HG02938 (cell line): ENCODE data around the gene RPL27.
"Not testable (repeated sequence)": the region's sequence is repeated elsewhere in the genome, so short reads cannot be mapped to it uniquely, and the experiment has no call there.

Source experiments
- ATAC-seq: cut with Tn5 transposase; IDR thresholded peaks from one replicate; pipeline ENCODE4 v1.9.1; 2021; ENCODE audit warnings: mild to moderate bottlenecking, moderate library complexity; ENCODE audit not compliant: unreplicated experiment

RPL27 gene

GRCh38 chr17:42992872-42993271 lies 5.3 kb upstream of the RPL27 start:
- ATAC-seq: no peak

GRCh38 chr17:42993913-42994312 lies 4.3 kb upstream of the RPL27 start:
- ATAC-seq: not testable (repeated sequence)

- ATAC-seq: no peak
These were observed 732 bp upstream of the RPL27 start for GRCh38 chr17:42997390-42997983.

GRCh38 chr17:42999003-42999525 lies 845 bp downstream of the RPL27 start:
- no peak for ATAC-seq

- ATAC-seq: not testable (repeated sequence)
These were observed 2.7 kb downstream of the RPL27 start for GRCh38 chr17:43000894-43001293.

GRCh38 chr17:43003542-43004172 lies 5.4 kb downstream of the RPL27 start:
- no peak for ATAC-seq

- peak; percentile 76 for ATAC-seq
These were observed 8.7 kb downstream of the RPL27 start, which contains the start of gene IFI35 for GRCh38 chr17:43006639-43007551. Gene IFI35, plus strand, starts transcription at chr17:43006784. Its CDS starts 164 bp downstream, at chr17:43006948.

- ATAC-seq: no peak
These were observed 12.6 kb downstream of the RPL27 start for GRCh38 chr17:43010667-43011308.

- ATAC-seq: no peak
These were observed 13.7 kb downstream of the RPL27 start for GRCh38 chr17:43011728-43012472.

- no peak for ATAC-seq
These were observed 15.1 kb downstream of the RPL27 start for GRCh38 chr17:43013296-43013695.

- ATAC-seq: no peak
These were observed 15.9 kb downstream of the RPL27 start for GRCh38 chr17:43014020-43014648.

GRCh38 chr17:43014649-43015542 lies 16.7 kb downstream of the RPL27 start:
- ATAC-seq: no peak

GRCh38 chr17:43015579-43015978 lies 17.4 kb downstream of the RPL27 start:
- ATAC-seq: no peak

- ATAC-seq: no peak
These were observed 18.0 kb downstream of the RPL27 start for GRCh38 chr17:43016216-43016615.

GRCh38 chr17:43018008-43018853 lies 20.0 kb downstream of the RPL27 start:
- ATAC-seq: no peak

- ATAC-seq: no peak
These were observed 20.7 kb downstream of the RPL27 start for GRCh38 chr17:43018932-43019331.

- ATAC-seq: no peak
These were observed 21.2 kb downstream of the RPL27 start for GRCh38 chr17:43019418-43019817.
